Mesendoderm (in vitro differentiated cells): ENCODE measurements around the gene SP3.

Experiments used
- DNase-seq: peaks from one replicate; pipeline ENCODE4 v3.0.0; 2013
- H2AK5ac ChIP-seq: 2 replicates; pipeline ENCODE4 v1.6.1; 2013; ENCODE audit warnings: low read length, inconsistent platforms
- H2BK120ac ChIP-seq: 2 replicates; pipeline ENCODE4 v1.6.1; 2013; ENCODE audit warnings: low read depth, mild to moderate bottlenecking, low read length, moderate library complexity, mixed read lengths
- H2BK15ac ChIP-seq: replicated peaks from 2 replicates; pipeline ENCODE4 v1.6.1; 2013; ENCODE audit warnings: low read depth, mild to moderate bottlenecking, moderate library complexity
- H2BK5ac ChIP-seq: 2 replicates; pipeline ENCODE4 v1.6.1; 2013; ENCODE audit warnings: low read length, inconsistent platforms
- H3K18ac ChIP-seq: 2 replicates; pipeline ENCODE4 v1.6.1; 2013; ENCODE audit warnings: mild to moderate bottlenecking, low read length, mixed read lengths
- H3K23ac ChIP-seq: one replicate; pipeline ENCODE4 v1.6.1; 2013; ENCODE audit warnings: low read length
- H3K27ac ChIP-seq: 2 replicates; pipeline ENCODE4 v1.5.1; 2013; ENCODE audit warnings: low read depth, mild to moderate bottlenecking, inconsistent platforms, low read length, moderate library complexity
- H3K27me3 ChIP-seq: 2 replicates; pipeline ENCODE4 v1.6.1; 2013; ENCODE audit warnings: low read length, control low read depth, mild to moderate bottlenecking, inconsistent platforms; ENCODE audit not compliant: insufficient read depth, poor library complexity
- H3K36me3 ChIP-seq: 2 replicates; pipeline ENCODE4 v1.6.1; 2013; ENCODE audit warnings: low read length, inconsistent platforms; ENCODE audit not compliant: control insufficient read depth, insufficient read depth
- H3K4ac ChIP-seq: one replicate; pipeline ENCODE4 v1.6.1; 2013; ENCODE audit warnings: low read depth, mild to moderate bottlenecking, low read length, moderate library complexity
- H3K4me1 ChIP-seq: 2 replicates; pipeline ENCODE4 v1.6.1; 2013; ENCODE audit warnings: low read depth, low read length, inconsistent platforms; ENCODE audit not compliant: control insufficient read depth
- H3K4me2 ChIP-seq: 2 replicates; pipeline ENCODE4 v1.6.1; 2013; ENCODE audit warnings: low read length
- H3K4me3 ChIP-seq: 2 replicates; pipeline ENCODE4 v1.5.1; 2013; ENCODE audit warnings: mild to moderate bottlenecking, low read length
- H3K56ac ChIP-seq: one replicate; pipeline ENCODE4 v1.6.1; 2013; ENCODE audit warnings: low read length
- H3K79me1 ChIP-seq: 2 replicates; pipeline ENCODE4 v1.6.1; 2013; ENCODE audit warnings: low read length, inconsistent platforms
- H3K79me2 ChIP-seq: 2 replicates; pipeline ENCODE4 v1.6.1; 2013; ENCODE audit warnings: mild to moderate bottlenecking, low read length; ENCODE audit not compliant: control insufficient read depth, insufficient read depth
- H3K9ac ChIP-seq: 2 replicates; pipeline ENCODE4 v1.6.1; 2013; ENCODE audit warnings: low read length, inconsistent platforms
- H4K5ac ChIP-seq: one replicate; pipeline ENCODE4 v1.6.1; 2013; ENCODE audit warnings: low read length
- H4K8ac ChIP-seq: one replicate; pipeline ENCODE4 v1.6.1; 2013; ENCODE audit warnings: low read depth, mild to moderate bottlenecking, control low read depth, low read length, moderate library complexity
- WGBS: extraction: QIAGEN DNeasy Blood & Tissue Kit; methylation state at CpG from one replicate; pipeline ENCODE4 v1.1.7; 2013; ENCODE audit warnings: low lambda C conversion rate, missing lambda C conversion rate; ENCODE audit not compliant: insufficient coverage; ENCODE audit errors: extremely low coverage; 5-methylcytosine and 5-hydroxymethylcytosine counted together

Gene SP3

DNA sequence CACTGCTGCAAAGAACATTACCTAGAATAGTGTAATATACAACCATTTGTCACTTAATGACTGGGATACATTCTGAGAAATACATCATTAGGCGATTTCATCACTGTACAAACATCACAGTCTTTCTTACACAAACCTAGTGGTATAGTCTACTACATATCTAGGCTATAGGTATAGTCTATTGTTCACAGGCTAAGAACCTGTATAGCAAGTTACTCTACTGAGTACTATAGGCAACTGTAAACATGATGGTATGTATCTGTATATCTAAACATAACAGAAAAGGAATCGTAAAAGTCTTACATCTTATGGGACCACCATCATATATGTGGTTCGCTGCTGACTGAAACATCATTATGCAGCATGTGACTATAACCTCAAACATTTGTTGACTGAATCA is 21.4 kb downstream of the SP3 start:
- H3K79me1 ChIP-seq: peaks cover 3% of the 10 kb centered on the region
- H3K27me3 ChIP-seq: no peaks in the 10 kb centered on the region
- no peak overlapping the region for H2BK120ac ChIP-seq
- H3K18ac ChIP-seq: no peak overlapping the region
- H4K5ac ChIP-seq: no peak overlapping the region
- H3K4me2 ChIP-seq: no peak overlapping the region
- no peak overlapping the region for H3K9ac ChIP-seq
- H3K23ac ChIP-seq: no peak overlapping the region
- no peak overlapping the region for H3K56ac ChIP-seq
- DNase-seq: no peak
- H4K8ac ChIP-seq: no peak overlapping the region
- H3K79me2 ChIP-seq: peaks cover 75% of the 10 kb centered on the region
- peaks cover 9% of the 10 kb centered on the region for H3K4me1 ChIP-seq
- H3K36me3 ChIP-seq: no peaks in the 10 kb centered on the region
- no peak overlapping the region for H2AK5ac ChIP-seq
- H2BK5ac ChIP-seq: no peak overlapping the region
- H3K4ac ChIP-seq: no peak overlapping the region
- no peak overlapping the region for H3K27ac ChIP-seq
- H2BK15ac ChIP-seq: no peak overlapping the region
- no peak overlapping the region for H3K4me3 ChIP-seq
- no CpG with 5 or more reads among the region's 3 CpGs for WGBS

DNA sequence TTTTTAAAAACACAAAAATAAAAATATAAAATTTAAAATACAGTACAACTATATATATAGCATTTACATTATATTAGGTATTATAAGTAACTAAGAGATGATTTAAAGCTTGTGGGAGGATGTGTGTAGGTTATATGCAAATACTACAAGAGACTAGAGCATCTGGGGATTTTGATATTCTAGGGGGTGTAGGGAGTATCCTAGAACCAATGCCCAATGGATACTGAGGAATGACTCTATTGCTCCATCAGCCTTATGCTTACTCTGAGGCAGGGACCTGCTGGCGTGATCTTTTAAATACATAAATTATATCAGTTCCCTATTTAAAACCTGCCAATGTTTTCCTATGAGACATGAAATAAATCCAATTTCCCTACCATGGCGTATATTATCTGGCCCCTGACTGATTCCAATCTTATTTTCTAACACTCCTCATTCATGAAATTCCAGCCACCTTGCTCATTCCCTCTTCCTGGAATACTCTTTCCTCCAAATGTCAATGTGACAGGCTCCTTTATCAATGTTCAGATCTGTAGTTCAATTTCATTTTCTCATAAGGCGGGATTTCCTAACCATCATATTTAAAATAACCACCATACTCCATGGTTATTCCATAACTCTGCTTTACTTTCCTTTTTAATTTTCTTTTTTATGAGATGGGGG is 22.2 kb downstream of the SP3 start:
- Histone ChIP-seq H3K23ac (no peak overlapping the region), H3K79me2 (peaks cover 78% of the 10 kb centered on the region), H3K36me3 (no peaks in the 10 kb centered on the region), H3K79me1 (peaks cover 6% of the 10 kb centered on the region), H3K9ac (no peak overlapping the region), H2AK5ac (no peak overlapping the region), H2BK15ac (no peak overlapping the region), H3K27ac (no peak overlapping the region), H3K4me3 (no peak overlapping the region), H2BK5ac (no peak overlapping the region), H3K4me2 (no peak overlapping the region), H2BK120ac (no peak overlapping the region), H4K5ac (no peak overlapping the region), H3K4me1 (peaks cover 11% of the 10 kb centered on the region), H4K8ac (no peak overlapping the region), H3K4ac (no peak overlapping the region), H3K18ac (no peak overlapping the region), H3K27me3 (no peaks in the 10 kb centered on the region), H3K56ac (no peak overlapping the region)
- no CpG with 5 or more reads among the region's 3 CpGs for WGBS
- DNase-seq: peak; percentile 47

DNA sequence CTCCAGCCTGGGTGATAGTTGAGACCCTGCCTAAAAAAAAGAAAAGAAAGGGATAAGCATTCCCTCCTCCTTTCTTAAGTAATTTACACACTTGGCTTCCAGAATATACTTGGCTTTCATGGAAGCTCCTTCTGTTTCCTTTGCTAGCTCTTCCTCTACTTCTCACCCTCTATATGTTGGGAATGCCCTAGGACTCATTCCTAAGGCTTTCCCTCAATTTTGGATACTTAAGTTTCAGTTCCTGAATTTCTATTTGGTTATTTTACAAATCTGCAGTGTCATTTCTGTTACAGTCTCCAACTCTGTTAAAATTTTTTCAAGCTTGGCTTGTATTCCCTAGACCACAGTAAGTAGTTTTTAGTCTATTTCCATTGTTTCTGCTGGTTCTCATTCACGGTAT is 23.6 kb downstream of the SP3 start:
- no peak for DNase-seq
- peaks cover 76% of the 10 kb centered on the region for H3K79me2 ChIP-seq
- no peak overlapping the region for H3K23ac ChIP-seq
- no peak overlapping the region for H2BK15ac ChIP-seq
- no peak overlapping the region for H3K18ac ChIP-seq
- H3K4me2 ChIP-seq: no peak overlapping the region
- no peaks in the 10 kb centered on the region for H3K27me3 ChIP-seq
- no peaks in the 10 kb centered on the region for H3K36me3 ChIP-seq
- H2AK5ac ChIP-seq: no peak overlapping the region
- H4K5ac ChIP-seq: no peak overlapping the region
- H3K79me1 ChIP-seq: peaks cover 4% of the 10 kb centered on the region
- H3K4ac ChIP-seq: no peak overlapping the region
- WGBS: no CpG with 5 or more reads among the region's 1 CpG
- no peak overlapping the region for H3K56ac ChIP-seq
- H4K8ac ChIP-seq: no peak overlapping the region
- no peak overlapping the region for H3K27ac ChIP-seq
- no peak overlapping the region for H2BK120ac ChIP-seq
- H2BK5ac ChIP-seq: no peak overlapping the region
- H3K4me1 ChIP-seq: peaks cover 14% of the 10 kb centered on the region
- H3K4me3 ChIP-seq: no peak overlapping the region
- no peak overlapping the region for H3K9ac ChIP-seq

DNA sequence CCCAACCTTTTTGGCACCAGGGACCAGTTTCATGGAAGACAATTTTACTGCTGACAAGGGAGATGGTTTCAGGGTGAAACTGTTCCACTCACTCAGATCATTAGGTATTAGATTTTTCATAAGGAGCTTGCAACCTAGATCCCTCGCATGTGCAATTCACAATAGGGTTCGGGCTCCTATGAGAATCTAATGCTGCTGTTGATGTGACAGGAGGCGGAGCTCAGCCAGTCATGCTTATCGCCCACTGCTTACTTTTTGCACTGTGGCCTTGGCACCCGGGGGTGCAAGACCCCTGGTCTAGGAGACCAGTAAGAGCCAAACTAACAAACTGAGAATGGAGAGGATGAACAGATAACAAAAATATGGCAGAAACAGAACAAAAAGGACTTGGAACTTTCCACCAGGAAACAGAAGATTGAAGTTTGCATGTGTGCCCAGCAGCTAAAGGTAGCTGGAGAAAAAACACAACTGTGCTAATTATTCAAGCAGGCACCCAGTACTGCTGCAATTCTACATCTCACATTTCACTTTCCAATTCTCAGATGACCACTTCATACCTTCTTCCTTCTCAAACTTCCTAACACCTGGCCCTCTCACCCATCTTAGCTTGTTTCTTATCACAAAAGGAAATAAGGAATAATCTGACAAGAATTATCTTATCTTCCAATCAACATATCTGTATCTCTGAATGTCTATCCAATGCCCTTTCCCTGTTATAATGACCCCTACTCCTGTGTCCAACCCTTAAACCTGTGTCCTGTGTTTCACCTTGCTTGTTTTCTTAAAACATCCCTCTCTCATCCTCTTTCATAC is 24.8 kb downstream of the SP3 start:
- Histone ChIP-seq H2BK120ac (no peak overlapping the region), H3K4me3 (no peak overlapping the region), H3K4ac (no peak overlapping the region), H3K27ac (no peak overlapping the region), H3K4me1 (peaks cover 14% of the 10 kb centered on the region), H3K56ac (no peak overlapping the region), H3K18ac (no peak overlapping the region), H2BK5ac (no peak overlapping the region), H2BK15ac (no peak overlapping the region), H4K5ac (no peak overlapping the region), H4K8ac (no peak overlapping the region), H3K36me3 (no peaks in the 10 kb centered on the region), H3K9ac (no peak overlapping the region), H3K23ac (no peak overlapping the region), H3K27me3 (no peaks in the 10 kb centered on the region), H3K4me2 (no peak overlapping the region), H3K79me1 (peaks cover 4% of the 10 kb centered on the region), H2AK5ac (no peak overlapping the region), H3K79me2 (peaks cover 77% of the 10 kb centered on the region)
- no CpG with 5 or more reads among the region's 5 CpGs for WGBS
- peak; percentile 81 for DNase-seq

- no peak overlapping the region for H3K4ac ChIP-seq
- H2BK15ac ChIP-seq: no peak overlapping the region
- H3K9ac ChIP-seq: no peak overlapping the region
- H3K36me3 ChIP-seq: no peaks in the 10 kb centered on the region
- H3K79me1 ChIP-seq: peaks cover 6% of the 10 kb centered on the region
- H4K5ac ChIP-seq: no peak overlapping the region
- H3K56ac ChIP-seq: no peak overlapping the region
- H3K27ac ChIP-seq: no peak overlapping the region
- H3K79me2 ChIP-seq: peaks cover 79% of the 10 kb centered on the region
- H2BK120ac ChIP-seq: no peak overlapping the region
- WGBS: no CpG with 5 or more reads among the region's 2 CpGs
- H2AK5ac ChIP-seq: no peak overlapping the region
- no peak overlapping the region for H3K4me3 ChIP-seq
- H3K27me3 ChIP-seq: no peaks in the 10 kb centered on the region
- no peak for DNase-seq
- H3K4me2 ChIP-seq: no peak overlapping the region
- H4K8ac ChIP-seq: no peak overlapping the region
- no peak overlapping the region for H3K23ac ChIP-seq
- H2BK5ac ChIP-seq: no peak overlapping the region
- H3K4me1 ChIP-seq: peaks cover 14% of the 10 kb centered on the region
- H3K18ac ChIP-seq: no peak overlapping the region
Measured at GRCh38 chr2:173938700-173939384, 26.3 kb downstream of the SP3 start.
